ENCODE data around the gene PDE8A.

DNA sequence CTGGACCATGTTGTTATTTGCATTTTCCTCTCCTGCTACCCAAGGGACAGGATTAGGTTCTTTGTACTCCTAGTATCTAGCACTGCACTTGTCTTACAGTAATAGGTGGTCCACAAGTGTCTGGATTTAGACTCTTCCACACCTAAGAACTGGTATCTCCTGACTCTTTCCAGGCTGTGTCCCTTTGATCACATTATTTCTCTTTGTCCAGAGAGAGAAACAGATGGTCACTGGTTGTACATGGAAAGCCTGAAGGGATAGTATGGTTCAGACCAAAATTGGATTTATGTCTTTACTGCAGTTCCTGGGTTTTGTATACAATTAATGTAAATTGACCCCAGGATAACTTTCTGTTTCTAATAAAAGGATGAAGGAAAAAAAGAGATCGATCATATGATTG is 64.0 kb downstream of the PDE8A start:
- TF ChIP-seq, protein P1, sequence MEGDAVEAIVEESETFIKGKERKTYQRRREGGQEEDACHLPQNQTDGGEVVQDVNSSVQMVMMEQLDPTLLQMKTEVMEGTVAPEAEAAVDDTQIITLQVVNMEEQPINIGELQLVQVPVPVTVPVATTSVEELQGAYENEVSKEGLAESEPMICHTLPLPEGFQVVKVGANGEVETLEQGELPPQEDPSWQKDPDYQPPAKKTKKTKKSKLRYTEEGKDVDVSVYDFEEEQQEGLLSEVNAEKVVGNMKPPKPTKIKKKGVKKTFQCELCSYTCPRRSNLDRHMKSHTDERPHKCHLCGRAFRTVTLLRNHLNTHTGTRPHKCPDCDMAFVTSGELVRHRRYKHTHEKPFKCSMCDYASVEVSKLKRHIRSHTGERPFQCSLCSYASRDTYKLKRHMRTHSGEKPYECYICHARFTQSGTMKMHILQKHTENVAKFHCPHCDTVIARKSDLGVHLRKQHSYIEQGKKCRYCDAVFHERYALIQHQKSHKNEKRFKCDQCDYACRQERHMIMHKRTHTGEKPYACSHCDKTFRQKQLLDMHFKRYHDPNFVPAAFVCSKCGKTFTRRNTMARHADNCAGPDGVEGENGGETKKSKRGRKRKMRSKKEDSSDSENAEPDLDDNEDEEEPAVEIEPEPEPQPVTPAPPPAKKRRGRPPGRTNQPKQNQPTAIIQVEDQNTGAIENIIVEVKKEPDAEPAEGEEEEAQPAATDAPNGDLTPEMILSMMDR (IDR thresholded peaks at IDR 0.05; ENCODE audit: low read depth, low read length, missing input control): no peak
- TF ChIP-seq GABPA (IDR thresholded peaks at IDR 0.05 in 1 of 2, conservative IDR thresholded peaks at IDR 0.05 in 1 of 2) (no peak), JUND (IDR thresholded peaks at IDR 0.05) (no peak), RAD21 (IDR thresholded peaks at IDR 0.05) (no peak), TAF1 (conservative IDR thresholded peaks at IDR 0.05) (no peak), SP1 (IDR thresholded peaks at IDR 0.05) (no peak), HNF4A (conservative IDR thresholded peaks at IDR 0.05) (no peak), RXRA (IDR thresholded peaks at IDR 0.05) (no peak)
- TF ChIP-seq, protein P2, sequence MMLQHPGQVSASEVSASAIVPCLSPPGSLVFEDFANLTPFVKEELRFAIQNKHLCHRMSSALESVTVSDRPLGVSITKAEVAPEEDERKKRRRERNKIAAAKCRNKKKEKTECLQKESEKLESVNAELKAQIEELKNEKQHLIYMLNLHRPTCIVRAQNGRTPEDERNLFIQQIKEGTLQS (IDR thresholded peaks at IDR 0.05): no peak
- TF ChIP-seq, protein P3, sequence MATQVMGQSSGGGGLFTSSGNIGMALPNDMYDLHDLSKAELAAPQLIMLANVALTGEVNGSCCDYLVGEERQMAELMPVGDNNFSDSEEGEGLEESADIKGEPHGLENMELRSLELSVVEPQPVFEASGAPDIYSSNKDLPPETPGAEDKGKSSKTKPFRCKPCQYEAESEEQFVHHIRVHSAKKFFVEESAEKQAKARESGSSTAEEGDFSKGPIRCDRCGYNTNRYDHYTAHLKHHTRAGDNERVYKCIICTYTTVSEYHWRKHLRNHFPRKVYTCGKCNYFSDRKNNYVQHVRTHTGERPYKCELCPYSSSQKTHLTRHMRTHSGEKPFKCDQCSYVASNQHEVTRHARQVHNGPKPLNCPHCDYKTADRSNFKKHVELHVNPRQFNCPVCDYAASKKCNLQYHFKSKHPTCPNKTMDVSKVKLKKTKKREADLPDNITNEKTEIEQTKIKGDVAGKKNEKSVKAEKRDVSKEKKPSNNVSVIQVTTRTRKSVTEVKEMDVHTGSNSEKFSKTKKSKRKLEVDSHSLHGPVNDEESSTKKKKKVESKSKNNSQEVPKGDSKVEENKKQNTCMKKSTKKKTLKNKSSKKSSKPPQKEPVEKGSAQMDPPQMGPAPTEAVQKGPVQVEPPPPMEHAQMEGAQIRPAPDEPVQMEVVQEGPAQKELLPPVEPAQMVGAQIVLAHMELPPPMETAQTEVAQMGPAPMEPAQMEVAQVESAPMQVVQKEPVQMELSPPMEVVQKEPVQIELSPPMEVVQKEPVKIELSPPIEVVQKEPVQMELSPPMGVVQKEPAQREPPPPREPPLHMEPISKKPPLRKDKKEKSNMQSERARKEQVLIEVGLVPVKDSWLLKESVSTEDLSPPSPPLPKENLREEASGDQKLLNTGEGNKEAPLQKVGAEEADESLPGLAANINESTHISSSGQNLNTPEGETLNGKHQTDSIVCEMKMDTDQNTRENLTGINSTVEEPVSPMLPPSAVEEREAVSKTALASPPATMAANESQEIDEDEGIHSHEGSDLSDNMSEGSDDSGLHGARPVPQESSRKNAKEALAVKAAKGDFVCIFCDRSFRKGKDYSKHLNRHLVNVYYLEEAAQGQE (IDR thresholded peaks at IDR 0.05): no peak
